ENCODE results near the gene OCRL. TPM values are rescaled to one million over a fixed set of nuclear protein-coding genes. Genes with fewer than 3 reads are reported as not detected.

Gene OCRL
- total and polyA plus RNA-seq, 2 of the 13 experiments (the other 11 are each of a cell fraction or from before 2014, with no cell fraction given), result 13.4 to 32.0 TPM

GRCh38 chrX:129585167-129585566 lies 45.1 kb downstream of the OCRL start:
- ATAC-seq (peak; percentile 30; the same call in 2 of the 3 replicates), DNase-seq (ENCODE audit: low spot score) (no peak), FAIRE-seq (no peak)
- BruUV-seq (replicated peaks), result TSS peak; percentile 86
- peaks cover 46% of the 10 kb centered on the region for H3K4me1 ChIP-seq (ENCODE audit: insufficient read depth, low read length)
- peak overlapping the region; percentile 74 for H3K27ac ChIP-seq (ENCODE audit: extremely low read length, insufficient read depth, low read length)
- POLR2A ChIA-PET, result interaction anchor here (1.0 kb wide), 1 partner anchor 44 kb away, joined by 3 read pairs; no protein-coding TSS in a partner anchor
- intact Hi-C loops (cut with micrococcal nuclease; ENCODE audit: unreplicated experiment), result loop anchor here (5.0 kb wide), 1 partner anchor 63 kb away; the partner anchor contains the start of gene SMARCA1
- peak overlapping the region; percentile 23 for H3K9ac ChIP-seq (ENCODE audit: insufficient read depth, low read depth, low read length)
- 50% methylated on average over 1 of the region's 1 CpG for WGBS (ENCODE audit: low lambda C conversion rate)
- H4K20me1 ChIP-seq (ENCODE audit: insufficient read depth, low read length), result no peaks in the 10 kb centered on the region
- TF ChIP-seq BORCS8-MEF2B (CRISPR knock-in tag; IDR thresholded peaks at IDR 0.05) (no peak), SMARCC2 (IDR thresholded peaks at IDR 0.05) (no peak), PRDM10 (CRISPR knock-in tag; IDR thresholded peaks at IDR 0.05; ENCODE audit: low read depth) (no peak), ZNF17 (CRISPR knock-in tag; IDR thresholded peaks at IDR 0.05) (no peak), SMAD3 (CRISPR knock-in tag; IDR thresholded peaks at IDR 0.05) (no peak), REST (IDR thresholded peaks at IDR 0.05; ENCODE audit: borderline replicate concordance in 1 of 2, low read depth in 1 of 2, low read length in 2 of 2) (no peak)
- peak overlapping the region; percentile 40 for H3K4me2 ChIP-seq (ENCODE audit: low read depth, low read length)
- H3K79me2 ChIP-seq (ENCODE audit: insufficient read depth, low read length), result no peaks in the 10 kb centered on the region
- CTCF ChIA-PET (ENCODE audit: low intra/inter-chr PET ratio, low total read pairs), result no interaction called here
- in situ Hi-C loops (cut with HindIII; ENCODE audit: extremely low pct_ligation_motif_present, low pct_unique_long_range_greater_than_20kb), result no loop called here
- H3K4me3 ChIP-seq (replicated peaks in 1 of 3; ENCODE audit: insufficient read depth in 1 of 3, low read depth in 2 of 3, low read length in 3 of 3), result peak overlapping the region in 1 of 3 experiments; percentile 2; a peak in 1 of 6 replicates
- H3K9me3 ChIP-seq (ENCODE audit: low read length), result no peaks in the 10 kb centered on the region
- no peaks in the 10 kb centered on the region for H3K27me3 ChIP-seq (ENCODE audit: control insufficient read depth in 1 of 2, insufficient read depth in 2 of 2, low read length in 2 of 2)
- H3K36me3 ChIP-seq (replicated peaks in 1 of 2; ENCODE audit: control insufficient read depth in 1 of 2, insufficient read depth in 2 of 2, low read length in 2 of 2), result peaks cover 4 to 26% of the 10 kb centered on the region in 2 experiments
- no peak overlapping the region for H2AFZ ChIP-seq (ENCODE audit: low read length)

Data from HepG2 (cell line).